ENCODE data around the gene CEP164. TPM values are rescaled to one million over a fixed set of nuclear protein-coding genes. Genes with fewer than 3 reads are reported as not detected.

The CEP164 gene
- polyA plus RNA-seq, 3 donors = 4.3 to 32.1 (median 8.0) TPM

- no peaks in the 10 kb centered on the region for H3K27me3 ChIP-seq (ENCODE audit: control insufficient read depth in 2 of 2, insufficient read depth in 2 of 2, low read length in 2 of 2)
- H3K4me1 ChIP-seq (ENCODE audit: control insufficient read depth in 1 of 2, insufficient read depth in 2 of 2, low read length in 2 of 2) = no peaks in the 10 kb centered on the region
- WGBS (ENCODE audit: insufficient coverage) = no CpG with 5 or more reads among the region's 8 CpGs
- no peak within 1 kb of the TSS for H3K9ac ChIP-seq (ENCODE audit: insufficient read depth, low read length, poor library complexity, severe bottlenecking)
- peaks cover 6% of the 10 kb centered on the region for H3K4me1 Mint-ChIP-seq
- H3K4me3 Mint-ChIP-seq = no peak within 1 kb of the TSS
- no peaks in the 10 kb centered on the region for H3K9me3 ChIP-seq (replicated peaks in 1 of 2; ENCODE audit: control insufficient read depth in 1 of 2, insufficient read depth in 1 of 2, low read length in 2 of 2)
- H3K79me2 ChIP-seq (ENCODE audit: insufficient read depth, low read length) = no peaks in the 10 kb centered on the region
- H2AFZ ChIP-seq (ENCODE audit: insufficient read depth, low read depth, low read length, poor library complexity, severe bottlenecking) = no peak within 1 kb of the TSS
- no peaks in the 10 kb centered on the region for H3K9me3 Mint-ChIP-seq
- peaks cover 0 to 4% (median 2%) of the 10 kb centered on the region in 3 donors for H3K27me3 Mint-ChIP-seq (ENCODE audit: low read depth in 3 of 3)
- peaks cover 33 to 67% of the 10 kb centered on the region in 2 donors for H3K36me3 ChIP-seq (replicated peaks in 1 of 2; ENCODE audit: control insufficient read depth in 1 of 2, insufficient read depth in 2 of 2, low read length in 2 of 2)
- H3K4me2 ChIP-seq (replicated peaks; ENCODE audit: extremely low read depth, low read length, poor library complexity, severe bottlenecking) = no peak within 1 kb of the TSS
- peaks cover 69 to 73% of the 10 kb centered on the region in 2 donors for H3K36me3 Mint-ChIP-seq
- no peak for DNase-seq
- H3K27ac ChIP-seq (ENCODE audit: low read depth in 1 of 2, low read length in 2 of 2) = no peak within 1 kb of the TSS
- no peak for TF ChIP-seq CTCF (IDR thresholded peaks at IDR 0.05)
- peak within 1 kb of the TSS in 4 of 7 donors; percentile 5 to 57 (median 33) for H3K27ac Mint-ChIP-seq
- intact Hi-C loops (cut with micrococcal nuclease) = no loop called here
- no peaks in the 10 kb centered on the region for H4K20me1 ChIP-seq (ENCODE audit: insufficient read depth, low read length)
- H3K4me3 ChIP-seq (replicated peaks in 1 of 3; ENCODE audit: low read depth in 2 of 3, low read length in 3 of 3) = no peak within 1 kb of the TSS
Observed at GRCh38 chr11:117290809-117291396, 36.8 kb upstream of the CEP164 start, which contains the start of gene BACE1-AS. Gene BACE1-AS, plus strand, starts transcription at chr11:117291346.

- no peak overlapping the region for H3K4me2 ChIP-seq (replicated peaks; ENCODE audit: extremely low read depth, low read length, poor library complexity, severe bottlenecking)
- H3K36me3 Mint-ChIP-seq = peaks cover 56 to 61% of the 10 kb centered on the region in 2 donors
- H3K79me2 ChIP-seq (ENCODE audit: insufficient read depth, low read length) = no peaks in the 10 kb centered on the region
- WGBS (ENCODE audit: insufficient coverage) = 100% methylated on average over 1 of the region's 2 CpGs
- no peak for TF ChIP-seq CTCF (IDR thresholded peaks at IDR 0.05)
- H3K9me3 ChIP-seq (replicated peaks in 1 of 2; ENCODE audit: control insufficient read depth in 1 of 2, insufficient read depth in 1 of 2, low read length in 2 of 2) = no peaks in the 10 kb centered on the region
- no peak for DNase-seq
- no peaks in the 10 kb centered on the region for H3K27me3 ChIP-seq (ENCODE audit: control insufficient read depth in 2 of 2, insufficient read depth in 2 of 2, low read length in 2 of 2)
- H3K4me1 Mint-ChIP-seq = peaks cover 6% of the 10 kb centered on the region
- H3K4me3 ChIP-seq (replicated peaks in 1 of 3; ENCODE audit: low read depth in 2 of 3, low read length in 3 of 3) = no peak overlapping the region
- H3K27ac Mint-ChIP-seq = no peak overlapping the region
- no peaks in the 10 kb centered on the region for H4K20me1 ChIP-seq (ENCODE audit: insufficient read depth, low read length)
- no peaks in the 10 kb centered on the region for H3K9me3 Mint-ChIP-seq
- H3K9ac ChIP-seq (ENCODE audit: insufficient read depth, low read length, poor library complexity, severe bottlenecking) = no peak overlapping the region
- H3K4me3 Mint-ChIP-seq = no peak overlapping the region
- H3K36me3 ChIP-seq (replicated peaks in 1 of 2; ENCODE audit: control insufficient read depth in 1 of 2, insufficient read depth in 2 of 2, low read length in 2 of 2) = peaks cover 30 to 51% of the 10 kb centered on the region in 2 donors
- no peak overlapping the region for H3K27ac ChIP-seq (ENCODE audit: low read depth in 1 of 2, low read length in 2 of 2)
- peaks cover 0 to 4% (median 3%) of the 10 kb centered on the region in 3 donors for H3K27me3 Mint-ChIP-seq (ENCODE audit: low read depth in 3 of 3)
- intact Hi-C loops (cut with micrococcal nuclease) = no loop called here
- no peak overlapping the region for H2AFZ ChIP-seq (ENCODE audit: insufficient read depth, low read depth, low read length, poor library complexity, severe bottlenecking)
- H3K4me1 ChIP-seq (ENCODE audit: control insufficient read depth in 1 of 2, insufficient read depth in 2 of 2, low read length in 2 of 2) = no peaks in the 10 kb centered on the region
Observed at GRCh38 chr11:117292616-117293015, 35.0 kb upstream of the CEP164 start.
